NCI-H2196 treated with DMSO at 0.1 percent for 48 hours (cell line): ENCODE results near the gene FBXW10B.
"Not testable (repeated sequence)": the region's sequence is repeated elsewhere in the genome, so short reads cannot be mapped to it uniquely, and the experiment has no call there.

Experiments used
- DNase-seq: peaks from one replicate; lab custom pipeline; 2025; ENCODE audit not compliant: unreplicated experiment; lab: John Stamatoyannopoulos, UW

FBXW10B gene, protein sequence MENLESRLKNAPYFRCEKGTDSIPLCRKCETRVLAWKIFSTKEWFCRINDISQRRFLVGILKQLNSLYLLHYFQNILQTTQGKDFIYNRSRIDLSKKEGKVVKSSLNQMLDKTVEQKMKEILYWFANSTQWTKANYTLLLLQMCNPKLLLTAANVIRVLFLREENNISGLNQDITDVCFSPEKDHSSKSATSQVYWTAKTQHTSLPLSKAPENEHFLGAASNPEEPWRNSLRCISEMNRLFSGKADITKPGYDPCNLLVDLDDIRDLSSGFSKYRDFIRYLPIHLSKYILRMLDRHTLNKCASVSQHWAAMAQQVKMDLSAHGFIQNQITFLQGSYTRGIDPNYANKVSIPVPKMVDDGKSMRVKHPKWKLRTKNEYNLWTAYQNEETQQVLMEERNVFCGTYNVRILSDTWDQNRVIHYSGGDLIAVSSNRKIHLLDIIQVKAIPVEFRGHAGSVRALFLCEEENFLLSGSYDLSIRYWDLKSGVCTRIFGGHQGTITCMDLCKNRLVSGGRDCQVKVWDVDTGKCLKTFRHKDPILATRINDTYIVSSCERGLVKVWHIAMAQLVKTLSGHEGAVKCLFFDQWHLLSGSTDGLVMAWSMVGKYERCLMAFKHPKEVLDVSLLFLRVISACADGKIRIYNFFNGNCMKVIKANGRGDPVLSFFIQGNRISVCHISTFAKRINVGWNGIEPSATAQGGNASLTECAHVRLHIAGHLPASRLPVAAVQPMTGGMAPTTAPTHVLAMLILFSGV

DNA sequence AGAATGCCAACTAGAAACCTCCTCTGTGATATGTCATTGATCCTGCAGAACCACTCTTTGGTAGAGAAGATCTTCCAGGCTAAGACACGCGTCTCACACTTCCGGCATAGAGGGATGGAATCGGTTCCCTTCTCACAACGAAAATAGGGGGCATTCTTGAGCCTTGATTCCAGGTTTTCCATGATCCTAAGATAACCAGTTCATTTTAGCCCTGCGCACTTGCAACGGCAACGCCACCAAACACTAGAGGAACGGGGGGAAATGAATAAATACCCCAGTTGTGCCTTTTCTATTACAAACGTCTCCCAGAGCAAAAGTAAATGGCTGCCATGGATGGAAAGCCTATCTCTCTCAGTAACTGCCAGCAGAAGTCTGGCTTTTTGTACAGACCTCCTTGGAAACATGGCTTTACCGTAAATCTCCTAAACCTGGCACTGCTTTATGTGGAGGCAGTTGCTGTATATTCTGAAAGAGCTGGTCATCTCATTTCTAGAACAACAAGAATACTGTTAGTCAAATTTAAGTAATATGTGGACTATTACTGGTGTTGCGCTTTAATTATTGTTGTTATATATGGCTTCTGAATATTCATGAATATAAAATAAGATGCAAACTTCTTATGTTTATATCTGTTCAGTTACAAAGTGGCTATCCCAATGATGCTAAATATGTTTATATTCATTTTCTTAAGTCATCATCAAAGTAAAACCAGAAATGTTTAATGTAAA, at the start of gene FBXW10B:
Gene FBXW10B, minus strand, starts transcription at position 374 of the 728 bp plus-strand sequence. Its CDS starts 192 bp downstream, at position 182.
- DNase-seq: not testable (repeated sequence)

- DNase-seq: no peak
Measured at GRCh38 chr17:15663691-15664090, 44.2 kb upstream of the FBXW10B start.

DNA sequence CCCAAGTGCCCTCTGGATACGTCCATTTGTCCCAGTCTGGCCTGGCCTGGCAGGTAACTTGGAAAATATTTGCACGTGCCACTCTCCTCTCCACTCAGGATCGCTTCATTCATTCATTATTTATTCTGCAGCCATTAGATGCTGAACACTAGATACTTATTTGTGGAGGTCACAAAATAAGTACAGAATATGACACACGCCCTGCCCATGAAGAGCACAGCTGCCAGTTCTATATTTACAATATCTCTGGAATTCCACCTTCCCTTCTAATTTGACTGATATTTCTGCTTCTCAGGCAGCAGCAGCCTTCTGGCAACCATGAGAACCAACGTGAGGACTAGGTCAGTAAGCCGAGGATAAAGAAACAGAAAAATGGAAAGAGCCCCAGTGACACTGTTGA, 43.7 kb upstream of the FBXW10B start:
- no peak for DNase-seq

DNA sequence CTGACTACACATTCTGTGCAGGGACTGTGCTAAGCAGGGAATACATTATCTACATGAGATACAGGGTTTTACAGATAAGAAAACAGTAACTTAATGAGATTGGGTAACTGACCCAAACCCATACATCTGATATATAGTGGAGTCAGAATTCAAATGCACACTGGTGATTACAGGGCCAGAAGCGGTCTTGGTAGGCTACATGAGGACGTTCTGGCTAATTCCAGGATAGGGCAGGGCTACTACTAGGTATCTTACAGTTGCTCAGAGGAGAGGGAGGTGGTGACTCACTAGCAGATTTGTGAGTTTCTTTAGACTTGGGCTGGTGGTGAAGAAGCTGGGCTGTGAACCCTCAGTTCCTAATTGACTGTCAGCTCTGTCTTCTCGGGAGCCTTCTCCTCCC, 43.2 kb upstream of the FBXW10B start:
- DNase-seq: no peak

- DNase-seq: no peak
Measured at GRCh38 chr17:15660077-15660476, 40.6 kb upstream of the FBXW10B start.

DNA sequence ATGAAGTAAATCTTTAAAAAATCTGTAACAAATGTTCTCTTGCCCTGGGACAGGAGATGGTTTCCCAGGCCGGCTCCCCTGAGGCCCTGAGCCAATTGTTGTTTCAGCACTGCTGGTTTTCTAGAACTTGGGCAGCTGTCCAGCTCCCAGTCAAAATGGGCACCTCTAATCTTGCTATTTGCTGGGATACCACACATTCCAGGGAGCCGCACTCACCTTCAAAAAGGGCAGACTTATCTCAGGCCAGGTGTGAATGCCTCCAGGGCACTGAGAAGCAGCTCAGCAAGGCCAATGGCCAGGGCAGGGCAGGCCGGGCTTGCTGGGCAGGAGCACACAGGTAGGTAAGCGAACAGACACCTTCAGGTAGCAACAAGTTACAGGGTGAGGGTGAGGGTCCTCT, 40.2 kb upstream of the FBXW10B start:
- no peak for DNase-seq

GRCh38 chr17:15659236-15659635, 39.7 kb upstream of the FBXW10B start:
- no peak for DNase-seq

DNA sequence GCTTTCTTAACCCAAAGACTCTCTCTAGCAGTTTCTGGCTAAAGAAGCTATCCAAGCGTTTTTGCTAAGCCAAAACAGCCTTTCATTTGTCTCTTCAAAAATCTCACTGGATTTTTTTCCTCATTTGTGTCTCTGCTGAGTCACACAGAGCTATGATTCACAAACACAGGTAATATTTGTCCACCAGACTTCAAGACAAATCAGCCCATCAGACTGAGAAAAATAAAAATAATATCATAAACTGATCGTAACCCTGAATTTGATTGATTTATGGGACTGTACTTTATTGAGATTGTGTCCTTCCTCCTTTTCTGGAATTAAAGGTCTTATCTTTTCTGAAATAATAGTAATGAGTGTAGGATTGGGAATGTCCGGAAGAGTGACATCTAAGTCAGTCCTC, 38.8 kb upstream of the FBXW10B start:
- DNase-seq: no peak

GRCh38 chr17:15657868-15658267, 38.4 kb upstream of the FBXW10B start:
- no peak for DNase-seq

- no peak for DNase-seq
Measured at GRCh38 chr17:15654886-15655561, 35.5 kb upstream of the FBXW10B start.

- not testable (repeated sequence) for DNase-seq
Measured at GRCh38 chr17:15654401-15654800, 34.9 kb upstream of the FBXW10B start.

DNA sequence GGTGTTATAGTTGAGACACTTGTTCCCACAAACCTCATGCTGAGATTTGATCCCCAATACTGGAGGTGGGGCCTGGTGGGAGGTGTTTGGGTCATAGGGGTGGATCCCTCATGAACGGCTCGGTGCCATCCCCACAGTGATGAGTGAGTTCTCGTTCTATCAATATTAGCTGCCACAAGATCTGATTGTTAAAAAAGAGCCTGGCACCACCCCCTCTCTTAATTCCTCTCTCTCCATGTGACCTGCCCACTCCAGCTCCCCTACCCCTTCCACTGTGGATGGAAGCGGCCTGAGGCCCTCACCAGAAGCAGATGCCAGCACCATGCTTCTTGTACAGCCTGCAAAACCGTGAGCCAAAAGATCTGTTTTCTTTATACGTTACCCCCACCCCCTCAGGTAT, 33.5 kb upstream of the FBXW10B start:
- DNase-seq: no peak

DNA sequence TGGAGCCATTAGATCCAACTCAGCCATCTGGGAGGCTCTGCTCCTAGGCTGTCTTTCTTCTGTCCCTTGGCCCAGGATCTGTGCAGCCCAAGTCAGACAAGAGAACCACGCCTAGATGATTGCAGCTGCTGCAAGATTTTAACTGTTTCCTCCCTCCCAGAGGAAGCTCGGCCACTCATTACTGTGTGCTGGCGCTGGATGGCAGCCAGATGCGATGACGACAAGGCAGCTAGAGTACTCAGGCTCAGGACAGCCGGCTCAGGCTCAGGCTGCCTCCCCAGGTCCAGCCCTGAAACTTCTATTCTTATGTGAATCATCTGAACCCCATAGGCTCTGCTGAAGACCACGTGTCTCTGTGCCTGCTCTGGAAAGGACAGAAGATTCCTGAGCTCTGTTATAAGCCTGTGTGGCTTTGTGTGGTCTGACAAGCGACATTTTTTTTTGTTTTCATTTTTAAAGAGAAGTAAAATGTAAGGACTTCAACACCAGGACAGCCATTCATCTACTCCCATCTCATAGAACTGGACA, 32.1 kb upstream of the FBXW10B start:
- DNase-seq: peak; percentile 70

GRCh38 chr17:15650741-15651582, 31.5 kb upstream of the FBXW10B start:
- no peak for DNase-seq

DNA sequence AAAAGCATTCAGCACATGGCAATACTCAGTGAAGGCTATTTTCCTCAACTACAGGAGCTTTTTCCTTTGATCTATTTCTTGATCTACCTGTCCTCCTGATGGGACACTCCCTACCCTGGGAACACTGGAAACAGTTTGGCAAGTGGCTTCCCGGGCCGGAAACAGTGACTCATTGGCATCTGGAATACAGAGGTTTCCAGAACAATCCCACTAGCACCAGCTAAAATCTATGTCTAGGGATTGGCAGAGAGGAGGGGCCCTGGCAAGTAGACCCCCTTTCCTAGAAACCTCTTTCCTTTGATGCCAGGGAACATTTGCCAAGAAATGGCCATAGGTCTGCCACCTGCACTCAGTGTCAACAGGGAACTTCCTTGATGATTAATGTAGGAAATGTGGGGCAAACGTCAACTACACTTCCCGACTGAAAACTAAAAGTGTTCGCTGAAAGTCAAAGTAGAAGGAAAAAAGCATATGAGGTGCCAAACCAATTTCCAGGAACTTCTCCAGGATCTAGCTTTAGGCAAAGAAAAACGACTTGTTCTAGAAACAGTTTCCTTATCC, 30.4 kb upstream of the FBXW10B start:
- no peak for DNase-seq

GRCh38 chr17:15648386-15648785, 28.9 kb upstream of the FBXW10B start:
- DNase-seq: no peak

DNA sequence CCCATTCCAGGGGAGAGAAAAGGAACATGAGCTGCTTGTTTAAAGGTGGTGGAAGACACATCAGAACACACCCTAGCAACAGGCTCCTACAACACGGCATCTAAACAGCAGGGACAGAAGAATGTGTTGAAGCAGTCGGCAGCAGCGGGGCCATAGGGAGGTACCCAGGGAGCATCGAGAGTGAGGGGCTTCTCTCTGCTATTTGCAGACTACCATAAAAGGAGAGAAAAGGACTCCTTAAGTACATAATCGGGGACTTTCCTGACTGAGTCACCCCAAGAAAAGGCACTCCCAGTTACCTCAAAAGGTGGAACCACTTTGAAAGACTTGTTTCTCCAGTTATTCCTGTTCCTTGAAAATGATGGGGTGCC, 26.4 kb upstream of the FBXW10B start:
- DNase-seq: not testable (repeated sequence)

GRCh38 chr17:15645099-15645941, 25.8 kb upstream of the FBXW10B start:
- not testable (repeated sequence) for DNase-seq
